GM19240 (cell line): Measurements from ENCODE around the gene ONECUT1.

Experiments
- DNase-seq: peaks from one replicate; pipeline ENCODE4 v3.0.0; 2011; ENCODE audit warnings: low spot score; ENCODE audit not compliant: insufficient read length

Gene ONECUT1

DNA sequence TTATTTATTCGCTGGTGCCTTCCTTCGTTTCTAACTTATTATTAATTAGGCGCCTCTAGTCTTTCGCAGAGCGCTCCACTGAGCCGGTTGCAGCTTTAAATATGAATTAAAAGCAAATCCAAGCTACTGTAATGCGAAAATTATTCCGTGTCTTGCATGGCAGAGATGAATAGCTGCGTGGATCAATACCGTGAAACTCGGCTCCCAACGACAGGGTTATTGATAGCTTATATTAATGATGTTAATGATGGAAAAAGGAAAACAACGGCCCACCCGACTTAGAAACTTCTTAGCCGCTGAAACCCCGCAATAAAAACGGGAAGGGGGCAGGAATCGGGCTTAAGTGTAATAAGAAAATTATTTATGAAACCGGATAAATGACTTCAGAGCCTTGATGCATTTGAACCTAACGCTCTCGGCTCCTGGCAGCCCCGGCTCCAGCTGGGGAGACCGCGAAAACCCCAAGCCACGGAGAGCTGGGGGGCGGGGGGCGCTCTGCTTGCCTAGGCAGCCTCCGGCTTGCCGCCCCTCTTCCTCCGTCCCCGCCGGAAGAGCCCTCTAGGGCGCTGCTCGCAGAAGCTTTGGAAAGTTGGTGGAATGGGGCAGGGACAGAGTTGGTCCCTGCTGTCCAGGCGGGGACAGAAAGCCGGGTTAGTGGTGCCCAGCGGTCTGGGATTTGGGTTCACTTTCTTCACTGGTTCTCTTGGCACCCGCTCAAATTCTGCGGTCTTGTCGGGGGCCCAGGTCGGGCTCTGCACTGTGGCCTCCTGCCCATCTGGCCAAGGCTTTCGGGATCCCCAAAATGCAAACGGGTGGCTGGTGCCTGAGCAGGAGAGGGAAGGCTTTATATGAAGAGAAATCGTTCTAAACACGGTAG lies 7.7 kb upstream of the ONECUT1 start:
- no peak for DNase-seq

GRCh38 chr15:52796753-52797520 lies 6.8 kb upstream of the ONECUT1 start:
- DNase-seq, result no peak

DNA sequence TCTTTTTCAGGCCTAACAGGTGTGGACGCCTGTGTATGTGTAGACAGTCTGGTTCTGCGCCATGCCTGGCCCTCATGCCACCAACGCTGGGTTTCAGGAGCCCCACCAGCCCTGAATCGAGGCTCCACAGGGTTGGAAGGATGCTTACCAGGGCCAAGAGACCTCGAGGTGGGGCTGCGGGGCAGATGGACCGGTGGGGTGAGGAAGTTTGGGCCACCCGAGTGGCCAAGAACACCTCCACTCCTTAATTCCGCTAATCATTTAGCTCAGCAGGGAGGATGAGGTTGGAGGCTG lies 6.0 kb upstream of the ONECUT1 start:
- no peak for DNase-seq

DNA sequence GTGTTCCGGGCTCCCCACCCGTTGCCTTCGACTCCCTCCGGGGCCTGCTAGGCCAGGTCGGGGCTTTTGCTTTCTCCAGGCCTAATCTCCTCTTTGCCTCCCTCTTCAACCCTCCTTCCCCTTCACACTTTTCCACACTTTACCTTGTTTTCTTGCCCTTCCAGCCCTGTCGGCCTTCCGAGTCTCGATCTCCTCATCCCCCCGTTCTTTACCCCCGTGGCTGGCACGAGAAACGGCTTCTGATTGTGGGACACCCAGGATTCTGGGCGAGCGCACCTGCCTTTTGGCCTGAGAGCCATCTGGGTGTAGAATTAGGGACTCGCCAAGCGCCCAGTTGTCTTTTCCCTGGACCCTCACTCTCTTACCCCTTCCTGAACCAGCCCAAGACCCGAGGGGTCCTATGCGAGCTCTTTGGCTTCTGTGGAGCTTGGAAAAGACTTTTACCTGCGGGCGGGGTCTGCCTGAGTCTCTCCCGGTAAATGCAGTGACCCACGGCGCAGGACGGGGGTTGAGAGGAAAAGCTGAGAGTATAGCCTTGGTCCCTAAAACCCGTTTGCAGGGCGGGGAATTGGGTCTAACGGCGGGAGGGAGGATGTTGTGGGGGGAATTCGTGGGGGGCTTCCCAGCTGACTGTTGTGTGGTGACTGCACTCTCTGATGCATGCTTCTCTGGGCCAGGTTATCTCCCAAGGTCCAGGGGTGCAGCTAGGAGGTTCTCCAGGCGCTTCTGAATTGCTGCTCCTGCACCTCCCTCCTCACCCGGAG lies 5.5 kb upstream of the ONECUT1 start:
- DNase-seq, result no peak

GRCh38 chr15:52794665-52795463 lies 4.7 kb upstream of the ONECUT1 start:
- DNase-seq, result no peak

GRCh38 chr15:52791776-52792175 lies 1.6 kb upstream of the ONECUT1 start:
- DNase-seq, result no peak

DNA sequence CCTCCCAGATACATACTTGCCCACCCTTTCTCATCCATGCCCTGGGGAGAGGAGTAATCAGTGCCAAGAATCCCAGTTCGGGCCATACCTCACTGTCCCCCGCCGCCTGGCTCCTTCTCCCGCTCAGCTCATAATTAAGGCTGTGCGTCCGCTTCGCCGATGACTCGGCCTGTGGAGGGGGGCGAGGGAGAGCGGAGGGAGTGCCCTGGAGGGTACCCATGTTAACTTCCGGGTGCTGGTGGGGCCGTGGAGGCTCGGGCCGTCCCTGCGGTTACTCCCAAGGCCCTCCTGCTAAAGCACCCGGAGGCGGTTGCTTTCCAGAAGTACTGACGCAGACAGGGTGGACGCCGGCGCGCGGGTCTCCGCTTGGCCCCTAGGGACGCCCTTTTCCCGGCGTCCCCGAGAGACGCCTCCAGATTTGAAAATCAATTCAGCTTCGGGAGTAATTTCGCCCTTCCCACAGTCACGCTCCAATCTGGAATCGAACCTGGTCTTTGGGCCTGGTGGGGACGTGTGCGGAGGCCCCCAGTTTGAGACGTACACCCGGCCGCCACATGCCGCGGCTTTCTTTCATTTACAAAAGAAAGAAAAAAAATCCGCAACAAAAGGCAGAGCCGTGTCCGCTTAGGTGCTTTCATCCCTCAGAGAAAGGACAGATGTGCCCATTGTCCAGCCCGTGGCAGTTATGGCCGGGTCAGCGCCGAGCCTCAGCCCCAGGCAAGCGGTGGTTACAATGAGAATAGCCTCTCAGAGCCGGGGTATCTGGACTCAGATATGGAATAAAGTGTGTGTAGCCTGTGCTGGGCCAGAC lies 1.0 kb upstream of the ONECUT1 start:
- no peak for DNase-seq

DNA sequence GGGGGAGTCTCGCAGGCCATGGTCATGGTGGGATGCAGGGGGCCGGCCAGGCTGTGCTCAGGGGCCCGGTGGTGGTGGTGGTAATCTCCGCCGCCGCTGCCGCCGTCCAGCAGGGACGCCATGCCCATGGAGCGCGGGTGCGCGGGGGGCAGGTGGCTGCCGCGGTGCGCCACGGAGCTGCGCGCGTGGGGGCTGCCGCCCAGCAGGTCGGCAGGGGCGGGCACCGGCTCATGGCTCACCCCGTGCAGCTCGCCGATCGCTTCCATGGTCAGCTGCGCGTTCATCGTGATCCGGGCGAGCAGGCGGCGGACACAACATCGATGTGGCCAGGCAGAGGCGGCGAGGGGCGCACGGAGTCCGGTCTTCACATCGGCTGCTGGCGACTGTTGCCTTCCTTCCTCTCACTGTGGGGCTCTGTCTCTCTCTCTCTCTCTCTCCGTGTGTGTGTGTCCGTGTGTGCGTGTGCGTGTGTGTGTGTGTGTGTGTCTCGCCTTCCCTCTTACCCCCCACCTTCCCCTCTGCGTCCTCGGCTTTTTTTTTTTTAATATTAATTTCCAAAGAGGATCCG lies 451 bp downstream of the ONECUT1 start:
- DNase-seq, result no peak

- no peak for DNase-seq
Observed at GRCh38 chr15:52789008-52789600, 1.0 kb downstream of the ONECUT1 start.

DNA sequence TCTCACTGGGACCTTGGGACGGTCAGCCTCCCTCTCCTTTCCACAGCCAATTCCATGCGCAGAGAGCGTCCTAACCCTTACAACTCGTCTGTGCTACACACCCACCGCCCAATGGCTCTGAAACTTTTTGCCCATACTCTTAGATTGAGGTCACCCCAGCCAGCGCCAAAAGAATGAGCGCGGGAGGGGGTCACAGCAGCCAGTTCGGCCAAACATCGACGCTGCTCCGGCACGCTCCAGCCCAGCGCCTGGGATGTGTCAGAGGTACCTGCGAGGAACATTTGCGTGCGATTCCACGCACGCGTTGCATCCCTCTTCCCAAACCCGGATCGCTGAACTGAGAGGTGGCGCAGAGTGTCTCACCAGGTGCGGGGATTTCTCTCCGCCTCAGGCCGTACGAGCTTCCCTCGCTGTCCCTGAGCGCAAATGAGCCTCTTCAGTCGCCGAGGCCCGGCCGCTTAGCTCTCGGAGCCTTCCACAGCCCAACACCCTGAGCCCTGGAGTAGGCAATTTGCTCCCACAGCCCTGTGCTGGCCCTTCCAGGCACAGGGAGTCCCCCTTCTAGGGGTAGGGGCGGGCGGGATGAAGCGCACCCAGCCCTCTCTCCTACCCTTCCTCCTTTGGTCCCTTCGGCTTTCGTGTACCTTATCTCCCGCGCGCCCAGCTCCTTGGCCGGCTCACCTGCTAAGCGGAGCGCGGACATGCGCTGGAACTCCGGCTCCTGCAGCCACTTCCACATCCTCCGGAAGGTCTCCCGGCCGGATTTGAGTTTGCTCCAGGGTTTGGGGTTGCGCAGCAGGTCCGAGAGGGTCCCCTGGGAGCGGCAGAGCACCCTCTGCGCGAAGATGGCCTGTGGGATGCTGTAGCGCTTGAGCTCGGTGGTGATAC lies 1.8 kb downstream of the ONECUT1 start:
- no peak for DNase-seq

DNA sequence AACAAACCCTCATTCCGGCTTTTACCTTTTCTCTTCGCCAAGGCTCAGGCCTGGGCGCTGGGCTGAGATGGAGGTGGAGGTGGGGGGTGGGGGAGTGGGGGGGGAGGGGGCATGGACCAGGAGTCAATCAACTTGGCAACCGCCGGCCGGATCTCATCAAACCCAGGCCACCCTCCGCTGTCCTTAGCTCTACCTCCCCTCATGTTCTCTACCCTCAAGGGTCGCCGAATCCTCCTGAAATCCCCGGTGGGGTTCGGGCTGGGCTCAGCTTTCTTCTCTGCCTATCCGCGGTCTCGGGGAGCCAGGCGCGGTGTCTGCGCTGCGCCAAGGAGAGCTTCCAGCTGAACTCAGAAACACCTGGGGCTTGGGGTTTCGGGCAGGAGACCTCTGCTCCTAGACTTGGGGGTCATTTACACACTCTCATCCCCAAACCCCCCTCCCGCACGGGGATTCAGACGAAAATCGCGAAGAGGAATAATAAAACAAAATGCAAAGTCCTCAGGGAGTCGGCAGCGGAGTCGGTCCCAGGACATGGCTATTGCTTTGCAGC lies 2.5 kb downstream of the ONECUT1 start:
- DNase-seq, result no peak

- DNase-seq, result no peak
Observed at GRCh38 chr15:52787123-52787503, 3.0 kb downstream of the ONECUT1 start.

GRCh38 chr15:52786436-52787122 lies 3.6 kb downstream of the ONECUT1 start:
- DNase-seq, result no peak

- no peak for DNase-seq
Observed at GRCh38 chr15:52785672-52786406, 4.3 kb downstream of the ONECUT1 start.

- DNase-seq, result no peak
Observed at GRCh38 chr15:52784799-52785671, 5.1 kb downstream of the ONECUT1 start.
